NCI-H1417 treated with DMSO at 0.1 percent for 48 hours (cell line): Measurements from ENCODE around the gene CHST8.

Experiments
- DNase-seq: peaks from one replicate; lab custom pipeline; 2025; lab: John Stamatoyannopoulos, UW

The CHST8 gene

DNA sequence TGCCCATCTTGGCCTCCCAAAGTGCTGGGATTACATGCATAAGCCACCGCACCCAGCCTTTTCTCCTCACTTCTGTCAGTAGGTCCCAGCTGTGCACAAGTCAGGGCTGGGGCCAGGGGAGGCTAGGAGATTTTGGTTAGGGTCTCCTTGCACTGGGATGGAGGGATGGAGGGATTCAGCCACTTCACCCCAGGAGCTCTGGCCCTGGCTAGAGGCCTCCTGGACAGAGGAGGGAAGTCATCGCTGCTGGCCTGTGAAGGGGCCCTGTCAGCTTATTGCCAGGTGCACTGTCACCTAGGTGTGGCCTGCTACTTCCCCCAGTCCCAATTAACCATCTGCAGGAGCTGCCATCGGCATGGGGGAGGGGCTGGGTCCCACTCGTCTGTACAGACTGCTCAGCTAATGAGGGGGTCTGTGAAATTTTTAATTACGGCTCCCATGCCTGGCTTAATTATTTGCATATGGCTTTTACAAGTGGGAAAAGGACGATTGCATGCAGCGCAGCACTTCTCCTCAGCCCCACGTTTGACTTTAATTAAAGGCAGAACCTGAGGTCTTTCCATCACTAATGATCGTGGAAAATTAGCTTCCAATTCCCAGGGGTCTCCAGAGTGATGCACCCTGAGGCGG, 52.4 kb downstream of the CHST8 start:
- peak; percentile 47 for DNase-seq

GRCh38 chr19:33674626-33675367, 53.0 kb downstream of the CHST8 start:
- DNase-seq = no peak

GRCh38 chr19:33675501-33676124, 53.9 kb downstream of the CHST8 start:
- no peak for DNase-seq

DNA sequence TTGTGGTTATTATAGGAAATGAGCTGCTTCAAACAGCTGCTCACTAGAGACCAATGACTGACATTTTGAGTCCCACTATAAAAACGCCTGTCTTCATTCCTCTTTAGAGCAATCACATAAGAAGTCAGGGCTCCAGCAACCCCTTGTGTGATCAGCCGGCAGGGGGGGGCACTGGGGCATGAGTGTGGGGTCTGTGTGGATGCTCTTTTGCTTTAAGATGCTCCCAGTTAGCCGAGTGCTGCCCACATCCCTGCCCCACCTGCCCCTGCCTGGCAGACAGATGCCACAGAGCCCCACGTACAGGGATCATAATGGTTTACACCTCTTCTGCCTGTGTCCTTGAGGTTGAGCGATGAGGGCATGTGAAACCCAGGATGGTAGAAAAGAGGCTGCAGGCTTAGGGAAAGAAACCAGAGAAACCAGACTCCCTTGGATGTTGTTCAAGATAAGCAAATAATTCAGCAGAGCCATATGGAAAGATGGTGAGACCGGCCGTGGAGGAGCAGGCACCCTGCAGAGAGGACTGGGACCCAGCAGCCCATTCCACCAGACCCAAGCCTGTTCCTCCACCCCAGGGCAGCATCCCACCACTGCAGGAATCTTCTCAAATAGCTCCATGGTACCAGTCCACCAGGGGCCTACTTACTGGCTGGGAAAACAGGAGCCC, 55.4 kb downstream of the CHST8 start:
- DNase-seq = no peak

- no peak for DNase-seq
These were observed 56.1 kb downstream of the CHST8 start for GRCh38 chr19:33677745-33678426.

GRCh38 chr19:33678796-33679585, 57.2 kb downstream of the CHST8 start:
- DNase-seq = peak; percentile 67

DNA sequence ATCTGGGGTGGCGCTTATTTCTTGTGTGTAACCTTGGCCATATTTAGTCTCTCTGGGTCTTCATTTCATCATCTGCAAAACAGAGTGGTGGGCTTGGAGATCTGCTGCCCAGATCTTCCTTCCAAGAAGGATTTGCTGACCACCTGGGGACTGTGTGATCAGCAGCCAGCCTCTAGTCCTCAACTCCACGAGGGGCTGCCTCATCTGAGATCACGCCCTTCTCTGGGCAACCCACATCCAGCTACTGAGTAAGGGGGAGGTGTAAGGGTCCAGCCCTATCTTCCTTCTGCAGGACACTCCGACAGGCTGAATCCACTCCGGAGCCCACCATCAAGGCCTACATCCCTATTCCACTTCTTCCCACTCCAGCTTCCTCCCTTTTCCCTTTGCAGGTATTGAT, 57.9 kb downstream of the CHST8 start:
- no peak for DNase-seq

DNA sequence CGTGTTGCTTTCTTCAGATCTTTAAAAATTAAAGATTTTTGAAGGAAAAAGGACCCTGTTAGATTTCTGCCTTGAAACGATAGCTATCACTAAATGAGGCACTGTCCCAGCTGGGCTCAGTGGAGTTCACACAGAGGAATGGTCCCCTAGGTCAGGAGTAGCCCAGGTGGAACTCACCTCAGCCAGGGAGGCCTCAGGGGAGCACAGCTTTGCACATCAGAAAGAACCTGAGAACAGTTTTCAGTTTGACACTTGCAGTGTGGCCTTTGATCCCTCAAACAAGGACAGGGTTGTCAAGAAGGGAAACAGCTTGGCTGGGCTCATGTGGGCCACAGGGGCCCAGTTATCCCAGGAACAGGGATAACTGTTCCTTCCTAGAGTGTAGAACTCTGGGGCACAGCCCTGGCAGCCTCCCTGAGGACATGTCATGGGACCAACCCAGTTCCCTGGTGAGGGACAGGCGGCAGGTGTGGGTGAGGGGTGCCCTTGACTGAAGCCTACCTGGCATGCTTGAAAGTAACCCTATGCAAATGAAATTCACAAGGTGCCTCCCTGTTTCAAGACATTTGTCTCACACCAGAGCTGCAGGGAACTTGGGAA, 59.4 kb downstream of the CHST8 start:
- no peak for DNase-seq

- DNase-seq = no peak
These were observed 62.3 kb downstream of the CHST8 start for GRCh38 chr19:33683881-33684537.

DNA sequence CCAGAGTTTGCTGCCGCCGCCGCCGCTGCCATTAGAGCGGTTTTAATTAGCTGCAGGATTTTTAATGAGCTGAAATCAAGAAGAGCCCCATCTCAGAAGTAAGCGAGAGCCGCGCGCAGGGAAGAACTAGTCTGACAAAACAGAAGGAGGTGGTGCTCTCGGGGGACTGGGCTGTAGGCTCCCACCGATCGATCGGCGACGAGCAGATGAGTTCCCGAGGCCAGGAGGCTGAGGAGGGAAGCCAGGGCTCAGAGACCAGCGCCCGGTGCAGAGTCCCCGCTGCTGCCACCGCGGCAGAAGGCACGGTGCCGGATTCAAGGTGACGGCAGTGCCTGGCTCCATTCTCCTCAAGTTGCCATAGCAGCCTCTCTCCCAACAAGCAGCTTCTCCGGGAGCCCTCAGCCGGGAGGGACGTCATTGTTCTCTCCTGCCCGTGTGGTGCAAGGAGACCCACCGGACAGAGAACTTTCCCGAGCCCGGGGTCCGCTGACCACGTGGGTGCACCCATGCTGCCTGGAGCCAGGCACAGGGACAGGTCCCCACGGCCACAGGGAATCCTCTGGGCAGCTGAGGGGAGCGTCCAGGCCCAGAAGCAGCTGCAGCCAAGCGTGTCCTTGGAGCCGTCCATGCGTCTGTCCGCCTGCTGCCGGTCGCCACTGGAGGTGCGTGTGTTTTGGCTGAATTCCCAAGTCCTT, 62.9 kb downstream of the CHST8 start:
- no peak for DNase-seq

DNA sequence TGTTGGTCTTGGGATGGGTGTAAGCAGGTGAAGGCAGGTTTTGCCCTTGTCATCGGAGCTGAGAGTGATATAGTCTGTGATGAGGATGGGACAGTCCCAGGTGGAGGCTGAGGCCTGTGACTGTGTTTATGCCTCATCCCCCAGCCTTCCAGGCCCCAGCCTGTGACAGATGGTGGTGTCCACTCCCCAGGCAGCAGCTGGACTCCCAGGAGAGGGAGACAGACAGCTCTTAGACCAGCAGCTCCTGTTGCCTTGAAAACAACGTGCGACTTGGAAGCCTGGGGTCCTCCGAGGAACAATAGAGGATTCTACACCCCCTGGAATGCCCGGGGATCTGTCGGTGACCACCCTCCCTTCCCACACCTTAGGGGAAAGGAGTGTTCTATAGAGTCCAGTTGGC, 63.8 kb downstream of the CHST8 start:
- no peak for DNase-seq

GRCh38 chr19:33686262-33686661, 64.5 kb downstream of the CHST8 start:
- no peak for DNase-seq

DNA sequence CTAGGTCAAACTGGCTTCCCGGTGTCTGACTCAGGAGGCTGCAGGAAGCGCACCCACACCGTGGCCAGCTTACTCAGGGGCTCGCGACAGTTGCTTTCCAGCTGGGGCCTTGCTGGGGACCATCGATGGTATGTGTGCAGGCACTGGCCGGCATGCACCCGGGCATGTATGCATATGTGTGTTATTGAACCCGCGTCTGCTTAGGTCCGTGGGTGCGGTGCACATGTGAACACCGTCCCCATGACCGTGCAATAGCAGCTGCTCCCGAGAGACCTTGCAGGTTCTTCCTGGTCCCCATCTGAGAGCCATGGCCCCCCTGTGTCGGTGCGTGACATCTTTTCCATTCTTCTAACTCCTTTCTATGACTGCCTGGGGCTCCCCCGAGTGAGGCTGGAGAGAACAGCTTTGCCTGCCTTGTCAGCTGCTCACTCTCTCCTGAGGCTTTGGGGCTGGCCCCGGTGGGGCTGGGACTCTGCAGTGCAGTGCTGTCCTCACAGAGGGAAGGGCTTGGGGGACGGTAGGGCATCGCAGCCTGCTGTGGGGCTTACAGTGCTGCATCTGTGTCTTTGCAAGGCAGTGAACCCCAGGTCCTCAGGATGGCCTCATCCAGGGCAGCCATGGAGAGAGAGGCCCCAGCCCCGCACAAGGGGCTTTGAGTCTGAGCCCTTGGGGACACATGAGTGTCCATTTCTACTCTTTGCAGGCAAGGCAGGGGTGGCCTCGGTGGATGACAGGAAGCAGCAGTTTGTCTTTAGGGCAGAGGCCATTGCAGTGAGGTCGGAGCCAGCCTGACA, 65.1 kb downstream of the CHST8 start:
- DNase-seq = no peak

- DNase-seq = no peak
These were observed 65.9 kb downstream of the CHST8 start for GRCh38 chr19:33687481-33688170.

GRCh38 chr19:33688171-33688992, 66.6 kb downstream of the CHST8 start:
- no peak for DNase-seq

GRCh38 chr19:33689138-33689746, 67.5 kb downstream of the CHST8 start:
- DNase-seq = no peak

DNA sequence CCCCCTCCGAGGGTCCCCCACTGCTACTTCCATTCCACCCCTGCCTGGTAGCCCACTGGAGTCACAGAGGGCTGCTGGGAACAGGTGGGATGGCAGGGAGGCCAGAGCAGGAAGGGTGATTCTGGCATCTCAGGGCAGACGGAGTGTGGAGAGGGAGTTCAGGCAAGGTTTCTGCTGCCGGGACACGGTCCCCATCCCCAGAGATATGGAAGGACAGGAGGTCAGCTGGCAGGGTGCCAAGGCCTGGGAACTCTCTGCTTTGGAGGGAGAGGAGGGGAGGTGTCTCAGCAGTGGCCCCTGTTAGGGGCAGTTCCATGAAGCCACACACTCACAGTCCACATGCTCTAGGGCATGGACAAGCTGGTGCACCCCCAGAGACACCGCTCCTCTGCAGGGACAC, 68.1 kb downstream of the CHST8 start:
- DNase-seq = no peak
